H9 (cell line): Measurements from ENCODE around the gene PSMG2. TPM values are rescaled to one million over a fixed set of nuclear protein-coding genes. Genes with fewer than 3 reads are reported as not detected.

ENCODE experiments used
- DNase-seq: peaks from one replicate; pipeline ENCODE4 v3.0.0-alpha.2; 2017
- H2AFZ ChIP-seq: one replicate; pipeline ENCODE4 v1.6.1; 2013; ENCODE audit warnings: mild to moderate bottlenecking, low read length, control low read depth, moderate library complexity
- H2AK5ac ChIP-seq: 2 replicates; pipeline ENCODE4 v1.6.1; 2013; ENCODE audit warnings: low read length, control low read depth, mixed read lengths; ENCODE audit not compliant: insufficient read length
- H2BK120ac ChIP-seq: one replicate; pipeline ENCODE4 v1.6.1; 2013; ENCODE audit warnings: low read depth, mild to moderate bottlenecking, low read length, control low read depth, inconsistent platforms; ENCODE audit not compliant: poor library complexity, severe bottlenecking
- H2BK12ac ChIP-seq: 2 replicates; pipeline ENCODE4 v1.6.1; 2013; ENCODE audit warnings: low read length, control low read depth, mixed read lengths, low read depth; ENCODE audit not compliant: insufficient read length
- H2BK15ac ChIP-seq: 2 replicates; pipeline ENCODE4 v1.6.1; 2013; ENCODE audit warnings: low read depth, low read length, control low read depth
- H2BK20ac ChIP-seq: one replicate; pipeline ENCODE4 v1.6.1; 2013; ENCODE audit warnings: low read depth, mild to moderate bottlenecking, low read length, control low read depth, inconsistent platforms; ENCODE audit not compliant: poor library complexity, severe bottlenecking
- H2BK5ac ChIP-seq: 2 replicates; pipeline ENCODE4 v1.6.1; 2013; ENCODE audit warnings: low read length, control low read depth, mixed read lengths; ENCODE audit not compliant: insufficient read length
- H3K14ac ChIP-seq: 2 replicates; pipeline ENCODE4 v1.6.1; 2013; ENCODE audit warnings: low read length, control low read depth; ENCODE audit not compliant: insufficient read depth
- H3K18ac ChIP-seq: 2 replicates; pipeline ENCODE4 v1.6.1; 2013; ENCODE audit warnings: low read depth, mild to moderate bottlenecking, mixed read lengths, low read length, control low read depth; ENCODE audit not compliant: insufficient read length
- H3K23ac ChIP-seq: 2 replicates; pipeline ENCODE4 v1.6.1; 2013; ENCODE audit warnings: low read length, control low read depth, mixed read lengths, low read depth; ENCODE audit not compliant: insufficient read length
- H3K23me2 ChIP-seq: 2 replicates; pipeline ENCODE4 v1.6.1; 2013; ENCODE audit warnings: low read depth, mild to moderate bottlenecking, mixed read lengths, low read length, control low read depth; ENCODE audit not compliant: insufficient read length, poor library complexity, severe bottlenecking
- H3K27ac ChIP-seq: 2 replicates; pipeline ENCODE4 v1.5.1; 2013; ENCODE audit warnings: low read length, control low read depth, mixed read lengths, low read depth; ENCODE audit not compliant: insufficient read length
- H3K27me3 ChIP-seq: 2 replicates; pipeline ENCODE4 v1.6.1; 2013; ENCODE audit warnings: low read length, control low read depth, inconsistent platforms; ENCODE audit not compliant: insufficient read depth
- H3K4ac ChIP-seq: 2 replicates; pipeline ENCODE4 v1.6.1; 2013; ENCODE audit warnings: low read depth, mild to moderate bottlenecking, control low read depth, inconsistent platforms, low read length, moderate library complexity
- H3K4me1 ChIP-seq: 2 replicates; pipeline ENCODE4 v1.6.1; 2013; ENCODE audit warnings: low read length, control low read depth, inconsistent platforms; ENCODE audit not compliant: insufficient read depth
- H3K4me2 ChIP-seq: 2 replicates; pipeline ENCODE4 v1.6.1; 2013; ENCODE audit warnings: low read length, control low read depth, mixed read lengths; ENCODE audit not compliant: insufficient read length, insufficient read depth
- H3K56ac ChIP-seq: 2 replicates; pipeline ENCODE4 v1.6.1; 2013; ENCODE audit warnings: low read depth, mild to moderate bottlenecking, mixed read lengths, low read length, control low read depth; ENCODE audit not compliant: insufficient read length
- H3K79me1 ChIP-seq: 2 replicates; pipeline ENCODE4 v1.6.1; 2013; ENCODE audit warnings: low read depth, mild to moderate bottlenecking, moderate library complexity, low read length, control low read depth, inconsistent platforms; ENCODE audit not compliant: insufficient read depth, poor library complexity, severe bottlenecking
- H3K79me2 ChIP-seq: 2 replicates; pipeline ENCODE4 v1.6.1; 2013; ENCODE audit warnings: low read length, control low read depth, inconsistent platforms; ENCODE audit not compliant: insufficient read depth
- H3K9ac ChIP-seq: 2 replicates; pipeline ENCODE4 v1.6.1; 2013; ENCODE audit warnings: low read length, control low read depth, mixed read lengths; ENCODE audit not compliant: insufficient read length; ENCODE audit errors: extremely low read depth
- H3K9me3 ChIP-seq: one replicate; pipeline ENCODE4 v1.6.1; 2013; ENCODE audit warnings: low read depth, low read length, inconsistent platforms; ENCODE audit not compliant: control insufficient read depth
- H3T11ph ChIP-seq: one replicate; pipeline ENCODE4 v1.6.1; 2013; ENCODE audit warnings: mild to moderate bottlenecking, low read length, control low read depth, inconsistent platforms
- H4K20me1 ChIP-seq: one replicate; pipeline ENCODE4 v1.6.1; 2013; ENCODE audit not compliant: control insufficient read depth, insufficient read length, insufficient read depth
- H4K5ac ChIP-seq: 2 replicates; pipeline ENCODE4 v1.6.1; 2013; ENCODE audit warnings: low read depth, mild to moderate bottlenecking, mixed read lengths, low read length, control low read depth; ENCODE audit not compliant: insufficient read length
- H4K8ac ChIP-seq: replicated peaks from 2 replicates; pipeline ENCODE4 v1.6.1; 2013; ENCODE audit warnings: low read length, control low read depth, mixed read lengths, low read depth; ENCODE audit not compliant: insufficient read length
- H4K91ac ChIP-seq: 2 replicates; pipeline ENCODE4 v1.6.1; 2013; ENCODE audit warnings: low read depth, mild to moderate bottlenecking, moderate library complexity, mixed read lengths, low read length, control low read depth; ENCODE audit not compliant: insufficient read length
- H3K27ac Mint-ChIP-seq, 3 experiments: 2 replicates in 2 of 3; 3 replicates in 1 of 3; pipeline ENCODE4 v1.8.0; 2020 to 2021; ENCODE audit warnings: mixed read lengths in 3 of 3, mild to moderate bottlenecking in 1 of 3, moderate library complexity in 1 of 3
- H3K27me3 Mint-ChIP-seq: 2 replicates; pipeline ENCODE4 v1.8.0; 2021; ENCODE audit warnings: low read depth, mild to moderate bottlenecking, moderate library complexity, mixed read lengths
- H3K36me3 Mint-ChIP-seq, 3 experiments: 2 replicates in 2 of 3; 3 replicates in 1 of 3; pipeline ENCODE4 v1.8.0; 2020 to 2021; ENCODE audit warnings: low read depth in 3 of 3, mixed read lengths in 3 of 3; ENCODE audit not compliant: insufficient read depth in 1 of 3
- H3K4me1 Mint-ChIP-seq, 2 experiments: 2 replicates each; pipeline ENCODE4 v1.8.0; 2020; ENCODE audit warnings: mixed read lengths in 2 of 2
- H3K4me3 Mint-ChIP-seq, 2 experiments: 2 replicates in 1 of 2; 3 replicates in 1 of 2; pipeline ENCODE4 v1.8.0; 2020 to 2021; ENCODE audit warnings: mild to moderate bottlenecking in 2 of 2, mixed read lengths in 2 of 2, moderate library complexity in 1 of 2
- H3K9me3 Mint-ChIP-seq, 2 experiments: 2 replicates in 1 of 2; 3 replicates in 1 of 2; pipeline ENCODE4 v1.8.0; 2020; ENCODE audit warnings: mild to moderate bottlenecking in 2 of 2, mixed read lengths in 2 of 2, moderate library complexity in 1 of 2
- CTCF ChIP-seq: fragments of 200-600 bp; sonication (generic); conservative IDR thresholded peaks from 3 replicates; pipeline ENCODE4 v1.8.0; 2021; ENCODE audit warnings: antibody characterized with exemption, mild to moderate bottlenecking
- WGBS: extraction: QIAGEN DNeasy Blood & Tissue Kit; methylation state at CpG from one replicate; pipeline ENCODE4 v1.1.7; 2013; ENCODE audit warnings: missing lambda C conversion rate, low lambda C conversion rate, mixed read lengths; ENCODE audit not compliant: insufficient read length; ENCODE audit errors: extremely low coverage; 5-methylcytosine and 5-hydroxymethylcytosine counted together
- total RNA-seq: library from RNA; stranded (reverse); gene quantifications from 2 replicates; pipeline ENCODE4 v1.2.1, GENCODE V29; 2021

PSMG2 gene
- total RNA-seq, 1 experiment from 2014 or later: 72.2 TPM

- no peaks in the 10 kb centered on the region for H3K79me1 ChIP-seq
- H2BK20ac ChIP-seq: no peak overlapping the region
- no peaks in the 10 kb centered on the region for H3K4me1 ChIP-seq
- no peak overlapping the region for H3K23ac ChIP-seq
- no peak overlapping the region for H3K56ac ChIP-seq
- no peak overlapping the region for H2AK5ac ChIP-seq
- H4K20me1 ChIP-seq: no peaks in the 10 kb centered on the region
- no peaks in the 10 kb centered on the region for H3K27me3 ChIP-seq
- TF ChIP-seq CTCF: no peak
- no peak overlapping the region for H3K27ac ChIP-seq
- no peak overlapping the region for H2BK15ac ChIP-seq
- H3K79me2 ChIP-seq: no peaks in the 10 kb centered on the region
- Mint-ChIP-seq H3K36me3 (no peaks in the 10 kb centered on the region; a peak in 1 of 7 replicates), H3K4me1 (peaks cover 4 to 11% of the 10 kb centered on the region in 2 experiments), H3K9me3 (no peaks in the 10 kb centered on the region), H3K4me3 (no peak overlapping the region), H3K27me3 (no peaks in the 10 kb centered on the region), H3K27ac (no peak overlapping the region)
- H2BK120ac ChIP-seq: no peak overlapping the region
- H3K4me2 ChIP-seq: no peak overlapping the region
- H3K4ac ChIP-seq: no peak overlapping the region
- no CpG with 5 or more reads among the region's 11 CpGs for WGBS
- H3K14ac ChIP-seq: no peak overlapping the region
- no peak overlapping the region for H4K8ac ChIP-seq
- no peak for DNase-seq
- no peak overlapping the region for H2BK5ac ChIP-seq
- H3K9me3 ChIP-seq: no peaks in the 10 kb centered on the region
- H2AFZ ChIP-seq: no peak overlapping the region
- no peak overlapping the region for H3T11ph ChIP-seq
- H4K91ac ChIP-seq: no peak overlapping the region
- no peaks in the 10 kb centered on the region for H3K23me2 ChIP-seq
- no peak overlapping the region for H3K18ac ChIP-seq
- no peak overlapping the region for H3K9ac ChIP-seq
- H4K5ac ChIP-seq: no peak overlapping the region
- no peak overlapping the region for H2BK12ac ChIP-seq
These were observed 62.7 kb downstream of the PSMG2 start for GRCh38 chr18:12765586-12765985.
